RCC 7860 (cell line): ENCODE measurements around the gene BIK.
A peak's percentile ranks its signal among the peaks of the same experiment; 100 is the strongest.
"Not testable (repeated sequence)": the region's sequence is repeated elsewhere in the genome, so short reads cannot be mapped to it uniquely, and the experiment has no call there.

Experiments used
- DNase-seq: peaks from one replicate; pipeline ENCODE4 v3.0.0-alpha.2; 2015; ENCODE audit warnings: low spot score
- FAIRE-seq: peaks from 2 replicates; lab custom pipeline; 2012; peaks lifted over from hg19 to GRCh38; lab: Jason Lieb, UNC

Gene BIK

GRCh38 chr22:43104056-43104625 is 6.4 kb upstream of the BIK start:
- peak; percentile 52 for DNase-seq
- not testable (repeated sequence) for FAIRE-seq

DNA sequence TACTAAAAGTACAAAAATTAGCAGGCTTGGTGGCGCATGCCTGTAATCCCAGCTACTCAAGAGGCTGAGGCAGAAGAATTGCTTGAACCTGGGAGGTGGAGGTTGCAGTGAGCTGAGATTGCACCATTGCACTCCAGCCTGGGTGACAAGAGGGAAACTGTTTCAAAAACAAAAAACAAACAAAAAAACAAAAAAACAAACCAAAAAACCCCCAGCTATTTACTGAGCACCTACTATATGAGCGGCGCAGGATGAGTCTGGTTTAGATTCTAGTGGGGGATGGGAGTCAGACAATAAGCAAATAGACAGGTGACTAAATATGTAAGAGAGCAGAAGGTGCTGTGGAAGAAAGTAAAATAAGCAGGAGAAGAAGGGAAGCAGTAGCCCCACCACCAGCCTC is 5.6 kb upstream of the BIK start:
- FAIRE-seq, DNase-seq: not testable (repeated sequence)

- DNase-seq (no peak), FAIRE-seq (no peak)
Observed at GRCh38 chr22:43106302-43106701, 4.2 kb upstream of the BIK start.

GRCh38 chr22:43109511-43109910 is 1.0 kb upstream of the BIK start:
- DNase-seq (no peak), FAIRE-seq (no peak)

GRCh38 chr22:43109921-43110443 is 568 bp upstream of the BIK start:
- FAIRE-seq (no peak), DNase-seq (no peak)

DNA sequence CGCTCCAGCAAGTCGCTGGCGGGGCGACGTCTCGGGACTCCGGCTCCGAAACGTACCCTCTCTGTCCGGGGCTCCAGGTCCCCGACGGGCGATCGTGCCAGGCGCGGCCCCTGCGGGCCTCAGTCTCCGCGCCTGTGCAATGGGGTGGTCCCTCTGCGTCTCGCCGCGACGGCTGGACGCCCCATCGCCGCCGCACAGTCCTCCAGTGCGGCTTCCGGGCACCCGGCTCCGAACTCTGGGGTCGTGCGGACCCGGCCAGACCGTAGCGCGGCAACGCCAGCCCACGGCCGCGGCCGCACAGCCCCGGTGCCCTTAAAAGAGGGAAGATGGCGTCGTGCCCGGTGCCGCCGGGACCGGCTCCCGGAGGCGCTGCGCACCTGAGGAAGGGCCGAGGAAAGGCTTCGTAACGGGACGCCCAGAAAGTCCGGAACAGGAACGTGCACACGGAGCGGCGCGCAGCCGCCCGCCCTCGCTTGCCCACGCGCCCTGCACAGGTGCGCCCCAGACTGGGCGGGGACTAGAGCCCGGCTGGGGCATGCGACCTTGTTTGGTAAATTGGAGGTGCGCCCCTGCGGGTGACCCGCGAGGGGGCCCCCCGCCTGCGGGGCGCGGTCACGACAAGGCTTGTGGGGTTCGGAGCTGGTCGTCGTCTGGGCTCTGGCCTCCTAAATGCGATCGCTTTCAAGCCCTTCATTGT is 525 bp downstream of the BIK start:
- no peak for FAIRE-seq
- DNase-seq: no peak

DNA sequence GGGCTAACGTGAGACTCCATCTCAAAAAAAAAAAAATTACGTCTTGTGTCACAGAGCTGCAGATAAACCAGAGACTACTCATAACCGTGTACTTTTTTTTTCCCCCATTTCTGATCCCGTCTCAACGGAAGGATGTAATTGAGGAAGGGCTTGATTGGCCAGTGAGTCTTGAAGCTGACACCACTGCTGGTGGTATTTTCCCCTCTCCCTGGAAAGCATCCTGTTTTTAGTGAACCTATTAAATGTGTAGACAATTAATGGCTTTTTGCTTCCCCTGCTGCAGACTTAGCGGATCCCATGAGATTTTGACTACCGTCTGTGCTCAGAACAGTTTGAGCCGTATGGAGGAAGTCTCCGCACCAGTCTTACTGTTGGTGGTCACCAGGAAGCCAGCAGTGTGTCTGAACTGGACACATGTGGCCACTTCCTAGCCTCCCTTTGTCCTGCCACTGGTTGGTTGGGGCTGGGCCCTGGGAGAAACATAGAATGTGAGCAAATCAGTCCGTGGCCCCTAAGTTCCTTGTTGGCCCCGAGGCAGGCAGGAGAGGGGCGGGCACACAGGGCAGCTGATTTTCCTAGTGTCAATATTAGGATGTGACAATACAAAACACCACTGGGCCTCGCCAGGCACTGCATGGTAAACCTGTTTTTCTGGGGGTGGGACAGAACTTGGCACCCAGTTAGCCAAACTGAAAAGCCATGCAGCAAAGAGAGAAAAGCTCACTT is 3.1 kb downstream of the BIK start:
- DNase-seq (no peak), FAIRE-seq (no peak)

DNA sequence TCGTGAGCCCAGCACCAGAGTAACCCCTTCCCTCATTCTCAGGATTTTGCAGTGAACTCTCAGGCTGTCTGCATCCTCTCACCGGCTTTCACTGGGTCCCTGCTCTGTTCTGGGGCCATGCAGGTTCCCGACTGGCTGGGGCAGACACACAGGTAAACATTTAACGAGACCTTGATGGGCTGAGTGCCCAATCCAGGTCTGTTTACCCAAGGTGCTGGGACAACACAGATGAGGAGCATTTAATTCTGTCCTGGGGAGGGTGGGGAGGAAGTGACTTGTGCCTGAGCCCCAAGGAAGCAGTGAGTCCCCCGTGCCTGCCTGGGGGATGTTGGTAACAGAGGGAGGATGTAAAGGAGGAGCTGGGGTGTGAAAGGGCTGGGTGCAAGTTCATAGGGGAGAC is 4.4 kb downstream of the BIK start:
- no peak for FAIRE-seq

DNA sequence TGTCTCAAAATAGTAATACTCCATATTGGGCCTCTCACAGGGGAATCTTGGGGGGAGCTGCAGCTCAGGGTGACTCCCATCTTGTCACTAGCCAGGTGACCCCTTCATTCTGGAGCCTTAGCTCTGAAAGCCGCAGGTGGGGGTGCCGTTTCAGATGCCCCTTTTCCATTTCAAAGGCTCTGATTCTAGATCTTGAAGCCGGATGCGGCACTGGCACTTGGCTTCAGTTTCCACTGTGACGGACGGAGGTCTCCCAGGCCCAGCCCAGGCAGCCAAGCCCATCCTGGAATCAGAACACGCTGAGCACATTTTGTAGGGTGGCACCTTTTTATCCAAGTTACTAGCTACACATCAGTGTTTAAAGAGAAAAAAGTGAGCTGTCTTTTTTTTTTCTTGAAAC is 6.4 kb downstream of the BIK start:
- DNase-seq: no peak
- no peak for FAIRE-seq

More for the DNA sequence above, 4.4 kb downstream of the BIK start:
- DNase-seq: no peak

GRCh38 chr22:43118024-43118849 is 7.7 kb downstream of the BIK start:
- FAIRE-seq: no peak
- DNase-seq: no peak

DNA sequence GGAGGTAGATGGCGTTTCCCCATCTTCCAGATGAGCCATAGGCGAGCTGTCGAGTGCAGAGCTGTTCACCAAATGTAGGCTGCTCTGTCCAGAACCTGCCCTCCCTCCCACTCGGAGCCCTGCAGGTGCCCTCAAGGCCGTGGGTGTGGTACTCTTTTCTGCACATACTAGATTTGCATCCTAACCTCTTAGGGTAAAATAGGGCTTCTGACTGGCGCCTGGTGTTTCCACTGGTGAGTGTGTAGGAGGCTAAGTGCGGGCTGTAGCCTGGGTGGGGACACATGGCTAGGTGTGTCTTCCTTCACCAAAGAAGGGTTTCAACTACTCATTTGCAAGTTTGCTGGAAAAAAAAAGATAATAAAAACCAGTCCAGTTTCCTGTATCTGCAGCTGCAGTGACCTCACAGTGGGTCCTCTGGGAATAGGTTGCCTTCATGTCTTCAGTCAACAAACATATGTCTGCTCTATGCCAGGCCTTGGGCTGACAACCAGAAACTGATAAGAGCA is 8.5 kb downstream of the BIK start:
- no peak for DNase-seq
- no peak for FAIRE-seq

DNA sequence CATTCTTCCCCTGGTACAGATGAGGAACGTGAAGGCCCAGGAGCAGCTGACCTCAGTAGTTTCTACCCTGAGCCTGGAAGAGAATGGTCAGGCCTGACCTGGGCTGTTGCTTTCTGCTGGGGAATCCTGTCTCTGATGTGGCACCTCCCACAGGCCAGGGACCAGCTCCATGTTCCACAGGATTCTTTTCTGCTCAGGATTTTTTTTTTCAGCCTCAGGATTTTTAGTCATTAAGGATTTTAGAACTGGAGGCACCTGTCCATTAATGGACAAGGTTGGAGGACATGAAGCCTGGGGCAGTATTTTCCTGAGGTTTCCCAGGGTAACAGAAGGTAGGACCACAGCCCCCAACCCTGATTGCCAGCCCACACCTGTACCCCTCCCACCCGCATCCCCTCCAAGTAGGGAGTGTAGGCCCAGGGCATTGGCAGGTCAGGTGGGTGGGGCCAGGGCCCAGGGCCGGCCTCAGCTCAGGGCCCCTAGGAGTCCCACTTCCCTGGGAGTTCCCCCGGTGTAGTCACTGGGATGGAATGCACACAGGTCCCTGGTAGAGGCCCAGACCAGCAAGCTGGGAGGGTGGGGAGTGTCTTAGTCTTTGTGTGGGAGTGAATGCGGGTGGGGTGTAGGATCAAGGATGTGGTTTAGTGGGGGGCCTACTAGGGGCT is 16.1 kb downstream of the BIK start:
- DNase-seq (peak; percentile 85), FAIRE-seq (peak; percentile 70)

DNA sequence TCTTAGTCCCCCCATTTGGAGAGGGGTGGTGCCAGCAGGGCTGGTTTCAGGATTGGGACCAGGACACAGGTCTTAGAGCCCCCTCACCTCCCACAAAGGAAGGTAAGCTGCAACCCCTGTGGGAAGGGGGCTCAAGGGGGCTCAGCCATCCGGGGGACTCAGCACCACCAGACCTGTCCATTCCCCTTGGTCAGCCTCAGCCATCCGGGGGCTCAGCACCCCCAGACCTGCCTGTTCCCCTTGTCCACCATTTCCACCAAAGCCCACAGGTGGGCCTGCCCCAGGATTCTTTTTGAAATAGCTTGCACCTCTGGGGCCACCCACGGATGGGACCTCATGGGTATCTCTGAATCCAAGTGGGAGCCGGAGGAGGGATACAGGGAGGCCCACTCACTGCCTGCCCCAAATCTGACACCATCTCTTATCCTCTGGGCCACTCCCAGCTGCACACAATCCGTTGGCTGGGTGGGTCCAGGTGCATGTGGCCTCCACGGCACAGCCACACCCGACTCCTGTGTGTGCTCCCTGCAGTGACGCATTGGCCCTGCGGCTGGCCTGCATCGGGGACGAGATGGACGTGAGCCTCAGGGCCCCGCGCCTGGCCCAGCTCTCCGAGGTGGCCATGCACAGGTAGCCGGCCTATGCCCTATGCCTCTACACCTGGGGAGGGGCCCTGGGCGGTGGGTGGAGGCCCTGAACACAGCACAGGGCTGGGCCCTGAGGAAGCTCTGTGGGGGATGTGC is 16.8 kb downstream of the BIK start:
- FAIRE-seq (no peak), DNase-seq (no peak)

DNA sequence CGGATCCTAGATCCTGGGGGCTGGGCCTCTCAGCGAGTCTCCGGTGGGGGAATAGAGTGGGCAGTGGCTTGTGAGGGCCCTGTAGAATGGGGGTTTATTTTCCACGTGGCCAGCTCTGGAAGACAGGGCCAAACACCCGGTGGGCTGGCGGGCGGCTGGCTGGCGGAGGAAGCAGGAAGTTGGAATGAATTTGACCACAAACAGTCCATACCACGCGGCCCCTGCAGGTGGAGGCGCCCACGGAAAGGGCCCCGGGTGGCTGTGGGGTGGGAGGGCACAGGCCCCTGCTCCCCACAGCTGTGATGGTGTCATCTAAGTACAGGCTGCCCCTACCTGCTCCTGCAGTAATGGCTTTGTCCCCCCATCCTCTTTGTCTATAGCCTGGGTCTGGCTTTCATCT is 17.6 kb downstream of the BIK start:
- FAIRE-seq (no peak), DNase-seq (no peak)

DNA sequence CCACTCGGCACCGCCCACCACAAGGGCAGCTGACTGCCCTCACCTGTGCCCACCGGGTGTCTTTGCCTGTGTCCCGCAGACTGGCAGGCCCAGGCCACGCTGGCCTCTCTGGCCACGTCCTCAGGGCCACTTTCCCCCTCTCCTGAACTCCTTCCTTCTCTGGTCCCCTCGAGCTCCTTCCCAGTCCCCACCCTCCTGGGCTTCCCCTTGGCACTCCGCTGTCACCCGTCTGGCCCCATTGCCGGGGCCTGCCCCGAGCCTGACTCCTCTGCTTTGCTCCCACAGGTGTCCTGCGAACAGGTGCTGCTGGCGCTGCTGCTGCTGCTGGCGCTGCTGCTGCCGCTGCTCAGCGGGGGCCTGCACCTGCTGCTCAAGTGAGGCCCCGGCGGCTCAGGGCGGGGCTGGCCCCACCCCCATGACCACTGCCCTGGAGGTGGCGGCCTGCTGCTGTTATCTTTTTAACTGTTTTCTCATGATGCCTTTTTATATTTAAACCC is 18.4 kb downstream of the BIK start:
- no peak for FAIRE-seq
- no peak for DNase-seq

GRCh38 chr22:43129426-43130425 is 19.2 kb downstream of the BIK start:
- DNase-seq (no peak), FAIRE-seq (no peak)

DNA sequence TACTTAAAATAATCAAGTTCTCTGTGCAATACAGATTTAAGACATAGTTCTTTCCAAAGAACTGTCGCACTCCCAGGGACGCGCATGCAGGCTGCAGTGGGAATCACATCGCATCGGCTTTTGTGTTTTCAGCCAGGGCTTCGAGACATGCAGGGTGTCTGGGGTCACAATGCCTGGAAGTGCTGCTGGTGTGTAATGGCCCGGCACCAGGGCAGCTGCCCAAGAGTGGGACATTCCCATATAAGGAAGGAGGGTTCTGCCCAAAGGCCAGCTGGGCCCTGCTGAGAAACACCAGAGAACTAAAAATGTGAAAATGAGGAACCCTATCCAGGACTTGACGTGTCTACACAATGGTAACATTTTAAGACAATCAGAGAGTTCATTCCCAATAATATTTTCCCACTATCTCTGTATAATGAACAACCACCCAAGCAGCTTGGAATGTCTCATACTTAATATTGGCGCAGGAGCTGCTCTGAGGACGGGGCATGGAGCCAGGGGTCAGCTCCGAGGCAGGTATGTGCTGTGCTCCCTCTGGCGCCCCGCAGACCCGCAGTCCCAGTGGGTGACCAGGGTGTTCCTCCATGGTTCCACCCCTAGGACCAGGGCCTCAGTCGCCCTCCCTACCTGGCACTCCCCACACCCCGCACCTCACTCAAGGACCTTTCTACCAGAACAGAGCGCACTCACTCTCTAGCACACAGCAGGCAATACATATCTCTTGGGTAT is 21.4 kb downstream of the BIK start:
- DNase-seq (no peak), FAIRE-seq (no peak)

- DNase-seq: no peak
- no peak for FAIRE-seq
Observed at GRCh38 chr22:43133401-43133800, 22.9 kb downstream of the BIK start.
